Activated T-helper 1 cell treated with anti-CD3 and anti-CD28 coated beads, Interleukin-2, amount 50 U/mL, for 16 hours (primary cell): ENCODE measurements around the gene SDK1.

Source experiments
- DNase-seq, 2 donors: peaks; one replicate each; pipeline ENCODE4 v3.0.0-alpha.2; 2020; ENCODE audit warnings: low read depth in 1 of 2, low spot score in 1 of 2

Gene SDK1

DNA sequence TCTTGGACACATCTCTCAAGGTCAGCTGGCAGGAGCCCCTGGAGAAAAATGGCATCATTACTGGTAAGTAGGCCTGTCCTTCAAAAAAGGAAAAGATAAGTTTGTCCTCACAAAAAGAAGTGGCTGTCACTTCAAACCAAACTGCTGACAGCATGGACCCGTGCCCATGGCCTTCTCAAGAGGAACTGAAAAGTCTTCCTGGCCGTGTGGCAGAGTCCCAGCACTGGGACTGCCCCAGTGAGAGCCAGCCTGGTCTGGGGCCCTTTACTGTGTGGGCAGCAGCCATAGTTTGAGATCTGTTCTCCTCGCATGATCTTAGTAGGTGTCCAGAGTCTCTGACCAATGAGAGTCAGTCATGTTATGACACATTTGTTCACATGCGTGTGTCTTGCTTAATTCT, 766.8 kb downstream of the SDK1 start:
- no peak for DNase-seq

- no peak for DNase-seq
Measured at GRCh38 chr7:4068286-4068685, 767.2 kb downstream of the SDK1 start.

DNA sequence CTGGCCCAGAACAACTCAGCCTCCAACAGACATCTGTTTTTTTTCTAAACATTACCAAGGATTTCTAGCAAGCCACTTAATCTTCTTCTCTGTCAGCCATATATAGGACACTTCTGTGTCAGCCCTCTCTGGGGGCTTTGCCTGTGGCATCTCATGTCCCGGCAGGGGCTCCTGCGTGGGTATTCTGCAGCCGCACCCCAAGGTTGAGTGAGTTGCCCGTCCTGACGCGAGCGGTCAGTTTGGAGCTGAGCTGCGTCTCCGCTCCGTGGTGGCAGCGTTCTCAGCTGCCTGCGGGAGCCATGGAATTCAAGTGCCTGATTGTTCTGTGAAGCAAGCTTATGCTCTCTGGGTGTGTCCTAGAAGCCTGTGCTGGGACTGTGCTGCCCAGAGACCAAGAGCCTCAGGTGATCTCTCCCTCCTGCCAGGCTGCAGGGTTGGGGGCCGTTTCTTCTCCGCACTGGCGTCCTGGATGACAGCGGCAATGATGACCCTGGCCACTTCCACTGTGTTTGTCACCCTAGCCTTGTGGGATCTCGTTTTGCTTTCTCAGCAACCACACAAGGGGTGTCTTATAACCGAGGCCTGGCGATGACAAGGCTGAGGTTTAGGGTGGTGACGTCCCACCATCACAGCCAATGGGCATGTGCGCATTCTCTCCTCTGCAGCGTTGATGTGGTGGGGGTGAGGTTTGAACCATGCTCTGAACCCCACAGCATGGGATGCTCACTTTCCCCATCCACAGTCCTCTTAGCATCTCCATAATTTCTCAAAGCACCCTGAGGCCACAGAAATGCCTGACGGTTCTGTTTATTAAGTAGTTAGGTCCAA, 768.4 kb downstream of the SDK1 start:
- no peak for DNase-seq

DNA sequence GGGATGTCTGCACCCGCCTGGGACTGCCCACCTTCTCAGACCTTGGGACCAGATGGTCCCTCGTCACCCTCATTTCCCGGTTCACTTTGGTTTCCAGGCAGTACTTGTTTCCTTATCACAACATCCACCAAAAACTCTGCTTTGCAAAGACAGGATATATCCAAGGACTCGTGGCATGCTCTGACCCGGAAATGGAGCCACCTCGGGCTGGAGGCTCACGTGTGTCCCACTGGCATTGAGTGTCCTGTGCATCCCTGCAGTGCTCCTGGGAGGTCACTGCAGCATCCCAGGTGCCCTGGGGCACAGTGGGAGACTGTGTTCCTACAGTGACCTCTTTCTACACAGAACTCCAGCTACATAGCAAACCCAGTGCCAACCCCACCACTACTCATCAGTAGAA, 769.2 kb downstream of the SDK1 start:
- no peak for DNase-seq

GRCh38 chr7:4071370-4072058, 770.5 kb downstream of the SDK1 start:
- DNase-seq, result no peak

GRCh38 chr7:4072161-4072925, 771.3 kb downstream of the SDK1 start:
- no peak for DNase-seq

DNA sequence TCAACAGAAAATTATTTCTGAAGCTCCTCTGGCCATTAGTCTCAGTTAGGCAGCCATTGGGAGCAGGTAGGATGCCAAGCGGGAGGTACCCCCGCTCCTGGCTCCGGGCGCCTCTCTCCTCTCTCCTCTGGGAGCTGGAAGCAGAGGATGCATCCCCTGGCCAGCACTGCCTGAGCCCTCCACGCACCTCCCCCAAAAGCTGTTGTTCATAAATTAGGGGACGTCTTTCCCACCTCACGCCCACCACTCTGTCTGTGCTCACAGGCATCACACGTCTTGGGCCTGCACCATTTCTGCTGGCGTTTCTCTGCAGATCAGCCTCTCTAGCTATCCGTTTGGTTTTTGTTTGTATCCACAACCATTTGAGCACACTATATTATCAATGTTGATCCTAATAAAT, 772.0 kb downstream of the SDK1 start:
- no peak for DNase-seq

DNA sequence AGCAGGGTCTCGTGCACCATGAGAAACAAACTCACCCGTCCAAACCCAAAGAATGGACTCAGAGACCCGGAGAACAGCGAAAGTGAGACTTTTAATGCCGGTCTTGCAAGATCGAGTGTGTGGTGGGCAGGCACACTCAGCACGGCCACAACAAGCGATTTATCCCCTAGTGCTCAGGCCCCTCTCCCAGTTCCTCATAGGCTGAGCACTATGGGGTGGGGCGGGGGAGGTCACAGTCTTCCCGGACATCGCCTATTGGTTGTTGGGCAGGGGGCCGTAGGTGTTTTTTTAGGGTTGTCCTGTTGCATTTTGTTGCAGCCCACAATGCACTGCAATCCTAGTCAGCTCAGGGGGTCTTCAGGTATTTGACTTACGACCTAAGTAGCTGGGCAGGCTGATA, 772.7 kb downstream of the SDK1 start:
- DNase-seq, result no peak

DNA sequence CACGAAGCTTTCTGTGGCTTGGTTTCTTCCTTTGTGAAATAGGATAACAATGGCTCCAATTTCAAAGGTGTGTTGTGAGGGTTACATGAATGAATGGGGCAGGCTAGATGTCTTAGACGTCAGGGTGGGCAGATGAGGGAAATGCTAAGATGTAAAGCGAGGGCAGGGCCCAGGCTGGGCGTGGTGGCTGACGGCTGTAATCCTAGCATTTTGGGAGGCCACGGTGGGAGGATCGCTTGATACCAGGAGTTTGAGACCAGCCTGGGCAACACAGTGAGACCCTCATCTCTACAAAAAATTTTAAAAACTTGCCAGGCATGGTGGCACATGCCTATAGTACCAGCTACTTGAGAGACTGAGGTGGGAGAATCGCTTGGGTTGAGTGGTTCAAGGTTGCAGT, 773.4 kb downstream of the SDK1 start:
- no peak for DNase-seq

GRCh38 chr7:4074994-4075393, 773.9 kb downstream of the SDK1 start:
- DNase-seq, result no peak

GRCh38 chr7:4076701-4077294, 775.7 kb downstream of the SDK1 start:
- no peak for DNase-seq

DNA sequence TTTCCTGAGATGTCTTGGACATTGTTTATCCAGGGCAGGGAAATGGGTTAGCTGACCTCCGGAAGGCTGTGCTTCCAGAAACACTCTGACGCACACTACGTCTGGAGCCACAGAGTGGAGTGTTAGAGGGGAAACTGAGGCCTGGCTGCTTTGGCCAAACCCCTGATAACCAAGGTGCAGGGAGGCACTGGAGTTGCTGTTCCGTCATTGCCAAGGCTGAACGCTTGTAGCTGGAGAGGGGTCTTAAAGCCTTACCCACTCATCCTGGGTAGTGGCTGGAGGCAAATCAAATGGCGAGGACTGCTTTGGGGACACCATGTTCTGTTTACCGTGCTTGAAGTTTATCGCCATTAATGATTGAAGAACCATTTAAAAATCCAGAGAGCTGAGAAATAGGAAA, 776.9 kb downstream of the SDK1 start:
- DNase-seq, result no peak

DNA sequence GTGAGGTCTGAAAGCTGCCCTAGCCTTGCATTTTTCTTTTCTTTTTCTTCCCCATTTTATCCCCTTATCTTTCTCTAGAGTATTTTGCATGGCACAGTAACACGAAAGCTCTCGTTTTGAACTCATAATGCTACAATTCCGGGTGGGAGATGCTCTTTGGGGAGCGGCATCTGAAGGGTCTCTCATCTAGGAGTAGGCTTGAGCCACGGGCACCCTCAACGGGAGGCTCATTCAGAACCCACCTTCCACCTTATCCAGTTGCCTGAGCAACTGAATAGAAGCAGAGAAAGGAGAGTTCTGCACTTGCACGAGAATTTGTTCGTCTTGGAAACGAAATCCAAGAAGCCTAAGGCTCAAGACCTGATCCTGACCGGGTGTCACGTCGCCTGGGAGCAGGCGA, 777.5 kb downstream of the SDK1 start:
- DNase-seq, result no peak

DNA sequence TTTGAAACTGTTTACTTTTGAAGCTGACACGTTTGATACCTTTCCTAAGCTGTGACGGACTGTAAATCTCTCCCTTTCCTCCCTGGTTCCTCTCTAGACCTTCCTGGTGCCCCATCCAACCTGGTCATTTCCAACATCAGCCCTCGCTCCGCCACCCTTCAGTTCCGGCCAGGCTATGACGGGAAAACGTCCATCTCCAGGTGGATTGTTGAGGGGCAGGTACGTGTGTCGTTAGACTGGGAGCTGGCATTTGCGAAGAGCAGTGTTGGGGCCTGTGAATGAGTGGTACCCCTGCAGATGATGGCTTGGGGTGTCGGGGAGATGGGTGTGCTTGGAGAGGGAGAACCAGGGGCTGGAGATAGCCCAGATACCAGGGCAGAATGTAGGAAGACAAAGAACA, 778.3 kb downstream of the SDK1 start:
- DNase-seq, result no peak

- no peak for DNase-seq
Measured at GRCh38 chr7:4079956-4080355, 778.9 kb downstream of the SDK1 start.

DNA sequence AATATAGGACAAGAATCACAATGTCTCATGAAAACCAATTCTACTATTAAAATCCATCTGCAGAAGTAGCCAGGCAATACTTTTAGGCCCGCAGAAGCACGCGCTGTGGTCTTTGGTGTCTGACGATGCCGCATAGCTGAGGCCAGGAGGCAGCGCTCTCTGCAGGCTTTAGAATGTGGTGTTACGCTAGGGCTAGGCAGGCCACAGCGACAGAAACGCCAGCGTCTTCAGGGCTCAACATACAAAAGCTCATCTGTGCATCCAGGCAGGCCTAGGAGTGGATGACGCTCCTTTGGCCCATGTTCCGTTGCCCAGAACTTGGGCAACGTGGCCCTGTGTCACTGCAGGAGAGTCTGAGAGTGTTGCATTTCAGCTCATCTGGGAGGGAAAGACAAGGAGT, 779.9 kb downstream of the SDK1 start:
- no peak for DNase-seq

DNA sequence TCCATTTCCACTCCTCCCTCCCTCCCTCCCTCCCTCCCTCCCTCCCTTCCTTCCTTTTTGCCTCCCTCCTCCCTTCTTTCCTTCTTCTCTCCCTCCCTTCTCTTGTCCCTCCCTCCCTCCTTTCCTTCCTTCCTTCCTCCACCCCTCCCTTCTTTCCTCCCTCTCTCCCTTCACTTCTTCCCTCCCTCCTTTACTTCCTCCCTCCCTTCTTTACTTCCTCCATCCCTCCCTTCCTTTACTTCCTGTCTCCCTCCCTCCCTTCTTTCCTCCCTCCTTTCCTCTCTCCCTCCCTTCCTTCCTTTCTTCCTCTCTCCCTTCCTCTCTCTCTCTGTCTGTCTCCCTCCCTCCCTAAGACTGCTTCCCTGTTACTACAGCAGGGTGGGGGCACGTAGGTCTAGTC, 782.5 kb downstream of the SDK1 start:
- DNase-seq, result no peak

GRCh38 chr7:4084271-4084670, 783.2 kb downstream of the SDK1 start:
- DNase-seq, result no peak

DNA sequence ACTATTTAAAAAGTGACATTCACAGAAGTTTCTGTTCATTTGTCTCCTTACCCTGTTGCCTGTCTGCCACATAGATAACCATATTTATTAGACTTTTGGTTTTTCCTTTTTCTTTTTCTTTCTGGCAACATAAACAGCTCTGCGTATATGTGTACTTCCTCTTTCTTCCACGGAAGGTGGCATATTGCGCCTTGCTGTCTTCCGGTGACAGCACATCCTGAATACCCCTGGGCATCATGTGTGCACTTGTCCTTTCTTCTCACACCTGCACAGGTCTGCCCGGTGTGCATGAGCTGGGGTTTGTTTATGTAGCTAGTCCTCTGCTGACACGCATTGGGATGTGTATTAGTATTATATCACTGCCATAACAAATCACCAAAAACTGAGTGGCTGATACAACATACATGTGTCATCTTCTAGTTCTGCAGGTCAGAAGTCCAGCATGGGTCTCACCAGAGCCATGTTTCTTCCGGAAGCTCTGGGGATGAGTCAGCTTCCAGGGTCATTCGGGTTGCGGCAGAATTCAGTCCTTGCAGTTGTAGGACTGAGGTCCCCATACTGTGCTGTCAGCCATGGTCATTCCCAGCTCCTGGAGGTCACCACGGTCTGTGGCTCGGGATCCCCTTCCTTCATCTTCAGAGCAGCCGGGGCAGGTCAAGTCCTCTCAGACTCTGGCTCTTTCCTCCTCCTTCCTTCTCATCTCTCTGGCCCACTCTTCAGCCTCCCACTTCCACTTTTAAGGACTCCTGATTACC, 785.1 kb downstream of the SDK1 start:
- DNase-seq, result no peak

DNA sequence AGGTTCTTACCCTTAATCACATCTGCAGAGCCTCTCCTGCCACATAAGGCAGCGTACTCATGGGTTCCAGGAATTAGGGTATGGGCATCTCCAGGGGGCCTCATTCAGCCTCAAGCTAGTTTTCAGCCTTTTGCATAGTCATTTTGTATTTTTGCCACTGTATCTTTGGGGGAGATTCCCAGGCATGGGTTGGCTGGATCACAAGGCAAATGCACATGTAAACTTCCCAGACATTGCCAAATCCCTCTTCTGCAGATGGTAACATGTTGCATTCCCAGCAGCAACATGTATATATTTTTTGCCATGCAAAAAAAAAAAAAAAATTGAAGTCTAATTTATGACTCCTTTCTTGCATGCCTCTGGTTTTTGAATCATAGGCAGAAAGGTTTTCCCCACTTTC, 785.7 kb downstream of the SDK1 start:
- no peak for DNase-seq

- DNase-seq, result no peak
Measured at GRCh38 chr7:4091767-4092166, 790.7 kb downstream of the SDK1 start.
